Endothelial cell of umbilical vein (primary cell): ENCODE measurements around the gene CDT1. TPM values are rescaled to one million over a fixed set of nuclear protein-coding genes. Genes with fewer than 3 reads are reported as not detected.

Experiments
- BruUV-seq: library from RNA; stranded (reverse); fragments of 400-500 nt; replicated peaks from 2 replicates; lab custom pipeline; 2021; lab: Mats Ljungman, UMichigan
- CTCF ChIA-PET: fragments of 300-600, 350-600 bp; sonication (Branson Sonifier 250); formaldehyde crosslinking; loops from one replicate; lab custom pipeline; 2021; ENCODE audit warnings: antibody characterized with exemption, inconsistent platforms; lab: Charles Lee
- POLR2A ChIA-PET: fragments of 300-600, 350-600 bp; sonication (Branson Sonifier 250); formaldehyde crosslinking; loops from one replicate; lab custom pipeline; 2021; ENCODE audit warnings: antibody characterized with exemption, inconsistent platforms; lab: Charles Lee
- DNase-seq: peaks from one replicate; pipeline ENCODE4 v3.0.0-alpha.2; 2011; ENCODE audit warnings: low read depth, low spot score
- FAIRE-seq: peaks from 2 replicates; lab custom pipeline; 2011; peaks lifted over from hg19 to GRCh38; lab: Jason Lieb, UNC
- H2AFZ ChIP-seq: 2 replicates; pipeline ENCODE4 v1.6.0; 2012; ENCODE audit warnings: low read depth, low read length, control low read depth, inconsistent platforms
- H3K27ac ChIP-seq: 2 replicates; pipeline ENCODE4 v1.5.1; 2011; ENCODE audit warnings: low read depth, mild to moderate bottlenecking, control low read depth, low read length, moderate library complexity; ENCODE audit not compliant: insufficient read depth
- H3K27me3 ChIP-seq, 2 experiments: 2 replicates each; pipeline versions ENCODE4 v1.6.0 to v1.6.1; 2011; ENCODE audit warnings: low read length in 2 of 2, mixed read lengths in 1 of 2; ENCODE audit not compliant: control insufficient read depth in 2 of 2, insufficient read depth in 2 of 2
- H3K36me3 ChIP-seq, 2 experiments: 2 replicates in 1 of 2; 3 replicates in 1 of 2; pipeline ENCODE4 v1.5.1; 2011; ENCODE audit warnings: low read length in 2 of 2, mild to moderate bottlenecking in 1 of 2, moderate library complexity in 1 of 2; ENCODE audit not compliant: control insufficient read depth in 2 of 2, insufficient read depth in 2 of 2; ENCODE audit errors: extremely low read depth in 1 of 2
- H3K4me1 ChIP-seq: 3 replicates; pipeline ENCODE4 v1.5.1; 2011; ENCODE audit warnings: mild to moderate bottlenecking, low read length; ENCODE audit not compliant: control insufficient read depth, insufficient read depth; ENCODE audit errors: extremely low read depth
- H3K4me2 ChIP-seq: 2 replicates; pipeline ENCODE4 v1.6.1; 2011; ENCODE audit warnings: low read length, control low read depth, mixed read lengths; ENCODE audit not compliant: insufficient read depth
- H3K4me3 ChIP-seq, 3 experiments: fragments of 200-600 bp in 1 of 3; sonication (generic), shearing (Covaris generic) in 1 of 3; replicated peaks in 1 of 3; 2 replicates each; pipeline ENCODE4 v1.5.1; 2011 to 2016; ENCODE audit warnings: control low read depth in 3 of 3, low read length in 3 of 3, mild to moderate bottlenecking in 2 of 3, inconsistent platforms in 1 of 3, low read depth in 1 of 3, moderate library complexity in 1 of 3; ENCODE audit not compliant: insufficient read depth in 1 of 3
- H3K79me2 ChIP-seq: 2 replicates; pipeline ENCODE4 v1.6.0; 2012; ENCODE audit warnings: low read length, inconsistent platforms; ENCODE audit not compliant: control insufficient read depth, insufficient read depth
- H3K9ac ChIP-seq: replicated peaks from 2 replicates; pipeline ENCODE3; 2011; ENCODE audit warnings: low read length, control low read depth; ENCODE audit not compliant: insufficient read depth; ENCODE audit errors: extremely low read depth
- H3K9me1 ChIP-seq: replicated peaks from 3 replicates; pipeline ENCODE4 v1.6.0; 2011; ENCODE audit warnings: mild to moderate bottlenecking, low read length; ENCODE audit not compliant: control insufficient read depth, insufficient read depth; ENCODE audit errors: extremely low read depth
- H3K9me3 ChIP-seq: replicated peaks from 2 replicates; pipeline ENCODE4 v1.5.1; 2012; ENCODE audit warnings: low read length, inconsistent platforms; ENCODE audit not compliant: control insufficient read depth, insufficient read depth
- H4K20me1 ChIP-seq: replicated peaks from 2 replicates; pipeline ENCODE3; 2011; ENCODE audit warnings: mild to moderate bottlenecking, low read length; ENCODE audit not compliant: control insufficient read depth, insufficient read depth; ENCODE audit errors: extremely low read depth
- CTCF ChIP-seq, 2 donors: IDR thresholded peaks; 1 replicate in 1 of 2; 2 replicates in 1 of 2; pipeline ENCODE4 v1.5.1; 2011; ENCODE audit warnings: low read length in 2 of 2, mild to moderate bottlenecking in 2 of 2, moderate library complexity in 2 of 2, control low read depth in 1 of 2, inconsistent platforms in 1 of 2, low read depth in 1 of 2; ENCODE audit not compliant: insufficient read depth in 1 of 2; ENCODE audit errors: extremely low read depth in 1 of 2
- EZH2 ChIP-seq: IDR thresholded peaks from 2 replicates; pipeline ENCODE4 v1.6.1; 2012; ENCODE audit warnings: borderline replicate concordance, low read depth, mild to moderate bottlenecking, moderate library complexity, low read length, inconsistent platforms; ENCODE audit not compliant: severe bottlenecking
- GATA2 ChIP-seq: IDR thresholded peaks from 2 replicates; pipeline ENCODE4 v1.7.0; 2011; ENCODE audit warnings: low read depth, mild to moderate bottlenecking, moderate library complexity, mixed read lengths, low read length; ENCODE audit not compliant: insufficient read length, insufficient read depth
- MYC ChIP-seq: IDR thresholded peaks from one replicate; pipeline ENCODE4 v1.6.1; 2011; ENCODE audit warnings: mild to moderate bottlenecking, low read depth, low read length
- POLR2AphosphoS5 ChIP-seq: IDR thresholded peaks from 2 replicates; pipeline ENCODE4 v1.6.1; 2012; ENCODE audit warnings: low read depth, mild to moderate bottlenecking, control low read depth, low read length, moderate library complexity; ENCODE audit not compliant: insufficient read depth
- dilution Hi-C: fragments of 300-500 bp; cut with MboI; formaldehyde crosslinking; loops from one replicate; pipeline ENCODE4 v1.15.0; 2019; ENCODE audit warnings: low sequenced_read_pairs; ENCODE audit not compliant: extremely low pct_ligation_motif_present
- intact Hi-C: fragments of 100-400 bp; cut with micrococcal nuclease; formaldehyde crosslinking; loops from one replicate; pipeline ENCODE4 v1.10.0; 2022
- polyA plus RNA-seq, 4 experiments: library from polyadenylated mRNA; depleted of rRNA in 3 of 4; stranded (reverse) in 3 of 4; unstranded in 1 of 4; fragments of >200 nt; gene quantifications; 2 replicates each; pipeline versions ENCODE4 v1.2.1 to v1.2.3, GENCODE V29; 2011 to 2012; ENCODE audit warnings: missing spikeins in 1 of 4
- total RNA-seq: library from RNA; stranded (reverse); gene quantifications from 2 replicates; pipeline ENCODE4 v1.2.3, GENCODE V29; 2021

Gene CDT1
- total and polyA plus RNA-seq, 2 donors (not counting 3 experiments of a cell fraction or from before 2014, with no cell fraction given) = 15.6 to 30.6 TPM

GRCh38 chr16:88792078-88792550, 11.5 kb upstream of the CDT1 start:
- no peak overlapping the region for H2AFZ ChIP-seq

More at GRCh38 chr16:88792078-88792550, 11.5 kb upstream of the CDT1 start:
- H3K4me1 ChIP-seq = no peaks in the 10 kb centered on the region
- no peak overlapping the region for H3K9ac ChIP-seq
- FAIRE-seq (no peak), DNase-seq (no peak)
- H3K27ac ChIP-seq = no peak overlapping the region
- H3K4me2 ChIP-seq = no peak overlapping the region
- H3K9me1 ChIP-seq = no peaks in the 10 kb centered on the region
- no peak overlapping the region for H3K4me3 ChIP-seq
- peaks cover 0 to 4% of the 10 kb centered on the region in 2 experiments for H3K27me3 ChIP-seq
- TF ChIP-seq CTCF (IDR thresholded peaks at IDR 0.05; ENCODE audit: extremely low read depth in 1 of 2, insufficient read depth in 1 of 2, low read depth in 1 of 2, low read length in 2 of 2) = no peak
- no peak for TF ChIP-seq GATA2
- TF ChIP-seq POLR2AphosphoS5 = no peak
- no peak for TF ChIP-seq EZH2
- no peak for TF ChIP-seq MYC
- dilution Hi-C loops = no loop called here
- POLR2A ChIA-PET = no interaction called here
- H3K36me3 ChIP-seq = no peaks in the 10 kb centered on the region
- CTCF ChIA-PET = interaction anchor here (0.7 to 3.4 kb wide), 4 partner anchors 8 to 55 kb away, joined by 3 to 23 read pairs (median 4); no protein-coding TSS in a partner anchor
- intact Hi-C loops = no loop called here
- no peaks in the 10 kb centered on the region for H4K20me1 ChIP-seq
- no peaks in the 10 kb centered on the region for H3K9me3 ChIP-seq
- H3K79me2 ChIP-seq = no peaks in the 10 kb centered on the region
- no TSS peak for BruUV-seq
